Measurements from ENCODE around the gene DCLRE1B.

DNA sequence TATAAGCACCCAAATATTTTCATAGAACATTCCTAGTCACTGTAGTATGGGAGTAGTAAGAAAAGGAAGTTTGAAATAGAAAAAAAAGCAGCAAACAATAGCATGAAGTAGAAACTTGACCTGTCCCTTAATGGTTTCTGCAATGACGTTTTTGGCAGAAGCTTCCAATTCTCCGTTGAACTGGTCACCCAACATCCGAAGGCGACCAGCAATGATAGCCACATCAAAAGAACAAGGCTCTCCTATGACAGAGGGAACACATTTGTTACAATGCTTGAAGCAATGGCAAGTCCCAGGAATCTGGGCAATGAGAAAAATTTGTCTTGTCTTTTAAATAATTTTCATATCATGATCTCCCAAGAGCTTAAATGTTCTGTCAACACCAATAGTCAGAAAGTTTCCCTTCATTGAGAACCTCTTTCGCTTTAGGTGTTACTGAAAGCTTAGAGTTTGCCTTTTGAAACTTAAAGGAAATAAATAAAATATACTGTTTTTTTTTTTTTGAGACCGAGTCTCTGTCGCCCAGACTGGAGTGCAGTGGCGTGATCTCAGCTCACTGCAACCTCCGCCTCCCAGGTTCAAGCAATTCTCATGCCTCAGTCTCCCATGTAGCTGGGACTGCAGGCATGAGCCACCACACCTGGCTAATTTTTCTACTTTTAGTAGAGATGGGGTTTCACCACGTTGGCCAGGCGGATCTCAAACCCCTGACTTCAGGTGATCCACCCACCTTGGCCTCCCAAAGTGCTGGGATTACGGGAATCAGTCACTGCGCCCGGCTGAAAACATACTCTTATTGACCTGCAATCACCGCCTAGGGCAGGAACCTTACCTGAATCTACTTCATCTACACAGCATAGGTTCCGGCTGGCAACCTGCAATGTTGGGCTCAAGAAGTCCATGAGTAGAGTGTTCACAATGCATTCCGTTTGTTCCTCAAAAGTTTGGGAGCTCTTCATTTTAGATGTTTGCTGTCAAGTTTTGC is 18.4 kb upstream of the DCLRE1B start:
- TF ChIP-seq, protein P1, sequence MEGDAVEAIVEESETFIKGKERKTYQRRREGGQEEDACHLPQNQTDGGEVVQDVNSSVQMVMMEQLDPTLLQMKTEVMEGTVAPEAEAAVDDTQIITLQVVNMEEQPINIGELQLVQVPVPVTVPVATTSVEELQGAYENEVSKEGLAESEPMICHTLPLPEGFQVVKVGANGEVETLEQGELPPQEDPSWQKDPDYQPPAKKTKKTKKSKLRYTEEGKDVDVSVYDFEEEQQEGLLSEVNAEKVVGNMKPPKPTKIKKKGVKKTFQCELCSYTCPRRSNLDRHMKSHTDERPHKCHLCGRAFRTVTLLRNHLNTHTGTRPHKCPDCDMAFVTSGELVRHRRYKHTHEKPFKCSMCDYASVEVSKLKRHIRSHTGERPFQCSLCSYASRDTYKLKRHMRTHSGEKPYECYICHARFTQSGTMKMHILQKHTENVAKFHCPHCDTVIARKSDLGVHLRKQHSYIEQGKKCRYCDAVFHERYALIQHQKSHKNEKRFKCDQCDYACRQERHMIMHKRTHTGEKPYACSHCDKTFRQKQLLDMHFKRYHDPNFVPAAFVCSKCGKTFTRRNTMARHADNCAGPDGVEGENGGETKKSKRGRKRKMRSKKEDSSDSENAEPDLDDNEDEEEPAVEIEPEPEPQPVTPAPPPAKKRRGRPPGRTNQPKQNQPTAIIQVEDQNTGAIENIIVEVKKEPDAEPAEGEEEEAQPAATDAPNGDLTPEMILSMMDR (IDR thresholded peaks at IDR 0.05 in 8 of 11, conservative IDR thresholded peaks at IDR 0.05 in 3 of 11): no peak
- TF ChIP-seq POLR2A (IDR thresholded peaks at IDR 0.05): no peak

Data from spleen (tissue), 7 donors.